Measurements from ENCODE around the gene SULT2A1. TPM values are rescaled to one million over a fixed set of nuclear protein-coding genes. Genes with fewer than 3 reads are reported as not detected.
"Not testable (repeated sequence)": the region's sequence is repeated elsewhere in the genome, so short reads cannot be mapped to it uniquely, and the experiment has no call there.

SULT2A1 gene
- total RNA-seq = not detected
- not detected for polyA plus RNA-seq

DNA sequence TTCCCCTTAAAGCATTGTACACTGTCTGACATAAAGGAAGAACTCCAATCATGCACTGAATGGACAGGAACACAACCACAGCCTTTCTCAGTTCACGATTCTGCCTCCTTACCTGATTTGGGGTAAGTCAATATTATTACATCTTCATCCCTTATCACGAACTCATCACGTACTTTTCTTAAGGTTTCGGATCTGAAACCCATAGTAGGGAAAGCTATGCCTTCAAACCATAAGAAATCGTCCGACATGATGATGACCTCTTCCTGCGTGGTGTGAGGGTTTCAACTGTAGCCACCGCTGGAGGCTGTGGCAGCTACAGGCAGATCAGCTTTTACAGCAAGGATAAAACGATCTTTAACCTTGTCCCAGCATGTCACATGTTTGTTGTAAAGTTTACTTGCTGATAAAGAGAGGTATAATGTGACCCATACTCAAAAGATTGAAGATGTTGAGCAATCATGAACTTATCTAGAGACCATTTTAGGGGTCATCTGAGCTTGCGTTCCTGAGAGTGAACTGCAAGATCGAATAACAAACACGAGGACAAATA, at the start of gene SULT2A1:
Gene SULT2A1 (minus strand): TSS at position 306 of the 550 bp plus-strand sequence. CDS start 58 bp downstream, at position 248.
- ChIA-PET POLR2A (no interaction called here), CTCF (no interaction called here)
- no peaks in the 10 kb centered on the region for H3K4me1 Mint-ChIP-seq
- H3K36me3 ChIP-seq (ENCODE audit: insufficient read depth, low read length) = no peaks in the 10 kb centered on the region
- H3K27me3 Mint-ChIP-seq = peaks cover 11 to 36% of the 10 kb centered on the region in 2 donors
- no peaks in the 10 kb centered on the region for H3K27me3 ChIP-seq (ENCODE audit: insufficient read depth, low read length, poor library complexity, severe bottlenecking)
- DNase-seq = no peak
- no peaks in the 10 kb centered on the region for H3K4me1 ChIP-seq (ENCODE audit: insufficient read depth, low read length)
- H3K27ac Mint-ChIP-seq = no peak within 1 kb of the TSS
- H3K36me3 Mint-ChIP-seq = peaks cover 0 to 2% (median 0%) of the 10 kb centered on the region in 3 donors
- no peaks in the 10 kb centered on the region for H3K9me3 ChIP-seq (ENCODE audit: low read length)
- no peak within 1 kb of the TSS for H3K4me3 Mint-ChIP-seq
- H3K27ac ChIP-seq (ENCODE audit: low read depth, low read length) = no peak within 1 kb of the TSS
- H3K4me3 ChIP-seq (ENCODE audit: low read length) = no peak within 1 kb of the TSS
- H3K9me3 Mint-ChIP-seq = peaks cover 0 to 3% (median 0%) of the 10 kb centered on the region in 5 donors

- H3K27me3 ChIP-seq (ENCODE audit: insufficient read depth, low read length, poor library complexity, severe bottlenecking); H3K36me3 ChIP-seq (ENCODE audit: insufficient read depth, low read length); H3K9me3 ChIP-seq (ENCODE audit: low read length); CTCF ChIA-PET; POLR2A ChIA-PET; H3K4me3 ChIP-seq (ENCODE audit: low read length); H3K4me3 Mint-ChIP-seq; H3K4me1 ChIP-seq (ENCODE audit: insufficient read depth, low read length); H3K27ac Mint-ChIP-seq; H3K4me1 Mint-ChIP-seq; H3K27ac ChIP-seq (ENCODE audit: low read depth, low read length); H3K36me3 Mint-ChIP-seq; DNase-seq; H3K27me3 Mint-ChIP-seq; H3K9me3 Mint-ChIP-seq: not testable (repeated sequence)
These were observed 42.5 kb upstream of the SULT2A1 start for GRCh38 chr19:47928581-47928980.

- POLR2A ChIA-PET; H3K9me3 ChIP-seq (ENCODE audit: low read length); H3K4me1 Mint-ChIP-seq; H3K27me3 Mint-ChIP-seq; H3K4me3 Mint-ChIP-seq; CTCF ChIA-PET; H3K36me3 Mint-ChIP-seq; H3K9me3 Mint-ChIP-seq; H3K27ac ChIP-seq (ENCODE audit: low read depth, low read length); H3K36me3 ChIP-seq (ENCODE audit: insufficient read depth, low read length); H3K27me3 ChIP-seq (ENCODE audit: insufficient read depth, low read length, poor library complexity, severe bottlenecking); H3K4me3 ChIP-seq (ENCODE audit: low read length); H3K4me1 ChIP-seq (ENCODE audit: insufficient read depth, low read length); H3K27ac Mint-ChIP-seq: not testable (repeated sequence)
- DNase-seq = peak in 2 of 5 donors; percentile 82 to 88
These were observed 34.0 kb upstream of the SULT2A1 start for GRCh38 chr19:47920107-47920506.

DNA sequence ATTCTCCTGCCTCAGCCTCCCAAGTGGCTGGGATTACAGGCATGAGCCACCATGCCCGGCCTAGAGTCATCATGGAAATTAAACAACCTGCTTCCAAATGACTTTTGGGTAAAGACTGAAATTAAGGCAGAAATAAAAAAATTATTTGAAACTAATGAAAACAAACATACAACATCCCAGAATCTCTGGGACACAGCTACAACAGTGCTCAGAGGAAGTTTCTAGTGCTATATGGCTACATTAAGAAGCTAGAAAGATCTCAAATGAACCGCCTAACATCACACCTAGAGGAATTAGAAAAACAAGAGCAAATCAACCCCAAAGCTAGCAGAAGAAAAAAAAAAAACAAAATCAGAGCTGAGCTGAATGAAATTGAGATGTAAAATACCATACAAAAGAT, 24.1 kb upstream of the SULT2A1 start:
- POLR2A ChIA-PET; DNase-seq; H3K36me3 Mint-ChIP-seq; H3K4me3 Mint-ChIP-seq; H3K4me1 Mint-ChIP-seq; H3K27me3 ChIP-seq (ENCODE audit: insufficient read depth, low read length, poor library complexity, severe bottlenecking); H3K27ac ChIP-seq (ENCODE audit: low read depth, low read length); H3K4me3 ChIP-seq (ENCODE audit: low read length); H3K27ac Mint-ChIP-seq; H3K9me3 ChIP-seq (ENCODE audit: low read length); H3K36me3 ChIP-seq (ENCODE audit: insufficient read depth, low read length); CTCF ChIA-PET; H3K9me3 Mint-ChIP-seq; H3K27me3 Mint-ChIP-seq; H3K4me1 ChIP-seq (ENCODE audit: insufficient read depth, low read length): not testable (repeated sequence)

- H3K9me3 ChIP-seq (ENCODE audit: low read length); H3K9me3 Mint-ChIP-seq; H3K36me3 Mint-ChIP-seq; H3K27me3 Mint-ChIP-seq; CTCF ChIA-PET; H3K4me3 Mint-ChIP-seq; H3K4me3 ChIP-seq (ENCODE audit: low read length); POLR2A ChIA-PET; H3K36me3 ChIP-seq (ENCODE audit: insufficient read depth, low read length); H3K27ac Mint-ChIP-seq; H3K27me3 ChIP-seq (ENCODE audit: insufficient read depth, low read length, poor library complexity, severe bottlenecking); H3K4me1 Mint-ChIP-seq; H3K27ac ChIP-seq (ENCODE audit: low read depth, low read length); H3K4me1 ChIP-seq (ENCODE audit: insufficient read depth, low read length): not testable (repeated sequence)
- peak; percentile 48 to 83 (median 53) for DNase-seq
These were observed 23.2 kb upstream of the SULT2A1 start for GRCh38 chr19:47909350-47909749.

DNA sequence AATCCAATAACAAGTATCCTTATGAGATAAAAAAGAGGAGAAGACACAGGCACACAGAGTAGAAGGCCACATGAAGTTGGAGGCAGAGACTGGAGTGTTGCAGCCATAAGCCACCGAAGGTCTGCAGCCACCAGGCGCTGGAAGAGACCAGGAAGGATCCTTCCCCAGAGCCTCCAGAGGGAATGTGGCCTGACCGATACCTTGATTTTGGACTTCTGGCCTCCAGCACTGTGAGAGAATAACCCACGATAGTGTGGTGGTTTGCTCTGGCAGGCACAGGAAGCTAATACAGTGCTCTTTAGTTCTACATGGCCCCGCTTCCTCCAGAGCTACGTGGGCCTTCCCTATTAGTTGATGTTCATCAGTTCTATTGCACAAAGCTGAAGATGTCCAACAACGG, 15.3 kb upstream of the SULT2A1 start:
- Mint-ChIP-seq H3K27me3 (peaks cover 9 to 27% of the 10 kb centered on the region in 2 donors), H3K4me3 (no peak overlapping the region), H3K9me3 (no peaks in the 10 kb centered on the region), H3K27ac (no peak overlapping the region), H3K4me1 (no peaks in the 10 kb centered on the region), H3K36me3 (no peaks in the 10 kb centered on the region)
- Histone ChIP-seq H3K27ac (ENCODE audit: low read depth, low read length) (no peak overlapping the region), H3K27me3 (ENCODE audit: insufficient read depth, low read length, poor library complexity, severe bottlenecking) (no peaks in the 10 kb centered on the region), H3K9me3 (ENCODE audit: low read length) (no peaks in the 10 kb centered on the region), H3K4me1 (ENCODE audit: insufficient read depth, low read length) (no peaks in the 10 kb centered on the region), H3K36me3 (ENCODE audit: insufficient read depth, low read length) (no peaks in the 10 kb centered on the region), H3K4me3 (ENCODE audit: low read length) (no peak overlapping the region)
- DNase-seq = no peak
- ChIA-PET POLR2A (no interaction called here), CTCF (interaction anchor here (1.4 kb wide), 1 partner anchor 38 kb away, joined by 4 read pairs; no protein-coding TSS in a partner anchor)

DNA sequence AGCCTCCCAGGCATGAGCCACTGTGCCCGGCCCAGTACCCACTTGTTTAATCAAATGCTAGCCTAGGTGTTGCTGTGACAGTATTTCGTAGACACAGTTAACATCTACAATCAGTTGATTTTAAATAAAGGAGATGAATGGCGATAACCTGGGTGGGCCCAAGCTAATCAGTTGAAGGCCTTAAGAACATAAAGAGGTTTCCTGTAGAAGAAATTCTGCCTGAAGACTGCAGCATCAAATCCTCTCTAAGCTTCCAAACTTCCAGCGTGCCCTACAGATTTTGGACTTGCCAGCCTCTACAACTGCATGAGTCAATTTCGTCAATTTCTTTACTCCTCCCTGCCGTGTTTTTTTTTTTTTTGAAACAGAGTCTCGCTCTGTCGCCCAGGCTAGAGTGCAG, 13.2 kb upstream of the SULT2A1 start:
- H3K36me3 ChIP-seq (ENCODE audit: insufficient read depth, low read length) = no peaks in the 10 kb centered on the region
- ChIA-PET CTCF (no interaction called here), POLR2A (no interaction called here)
- H3K4me1 Mint-ChIP-seq = no peaks in the 10 kb centered on the region
- no peak for DNase-seq
- H3K27me3 Mint-ChIP-seq = peaks cover 9 to 27% of the 10 kb centered on the region in 2 donors
- H3K27ac Mint-ChIP-seq = no peak overlapping the region
- peaks cover 0 to 6% (median 0%) of the 10 kb centered on the region in 5 donors for H3K9me3 Mint-ChIP-seq
- H3K27ac ChIP-seq (ENCODE audit: low read depth, low read length) = no peak overlapping the region
- no peak overlapping the region for H3K4me3 ChIP-seq (ENCODE audit: low read length)
- no peaks in the 10 kb centered on the region for H3K4me1 ChIP-seq (ENCODE audit: insufficient read depth, low read length)
- H3K27me3 ChIP-seq (ENCODE audit: insufficient read depth, low read length, poor library complexity, severe bottlenecking) = no peaks in the 10 kb centered on the region
- no peaks in the 10 kb centered on the region for H3K9me3 ChIP-seq (ENCODE audit: low read length)
- H3K36me3 Mint-ChIP-seq = no peaks in the 10 kb centered on the region
- H3K4me3 Mint-ChIP-seq = no peak overlapping the region

- Mint-ChIP-seq H3K36me3 (no peaks in the 10 kb centered on the region), H3K4me3 (no peak overlapping the region), H3K27me3 (peaks cover 7 to 22% of the 10 kb centered on the region in 2 donors), H3K4me1 (no peaks in the 10 kb centered on the region), H3K27ac (no peak overlapping the region), H3K9me3 (peaks cover 0 to 6% (median 0%) of the 10 kb centered on the region in 5 donors)
- no peaks in the 10 kb centered on the region for H3K27me3 ChIP-seq (ENCODE audit: insufficient read depth, low read length, poor library complexity, severe bottlenecking)
- no peaks in the 10 kb centered on the region for H3K36me3 ChIP-seq (ENCODE audit: insufficient read depth, low read length)
- H3K27ac ChIP-seq (ENCODE audit: low read depth, low read length) = no peak overlapping the region
- DNase-seq = no peak
- ChIA-PET POLR2A (no interaction called here), CTCF (no interaction called here)
- H3K4me1 ChIP-seq (ENCODE audit: insufficient read depth, low read length) = no peaks in the 10 kb centered on the region
- H3K9me3 ChIP-seq (ENCODE audit: low read length) = no peaks in the 10 kb centered on the region
- H3K4me3 ChIP-seq (ENCODE audit: low read length) = no peak overlapping the region
These were observed 11.7 kb upstream of the SULT2A1 start for GRCh38 chr19:47897861-47898260.

DNA sequence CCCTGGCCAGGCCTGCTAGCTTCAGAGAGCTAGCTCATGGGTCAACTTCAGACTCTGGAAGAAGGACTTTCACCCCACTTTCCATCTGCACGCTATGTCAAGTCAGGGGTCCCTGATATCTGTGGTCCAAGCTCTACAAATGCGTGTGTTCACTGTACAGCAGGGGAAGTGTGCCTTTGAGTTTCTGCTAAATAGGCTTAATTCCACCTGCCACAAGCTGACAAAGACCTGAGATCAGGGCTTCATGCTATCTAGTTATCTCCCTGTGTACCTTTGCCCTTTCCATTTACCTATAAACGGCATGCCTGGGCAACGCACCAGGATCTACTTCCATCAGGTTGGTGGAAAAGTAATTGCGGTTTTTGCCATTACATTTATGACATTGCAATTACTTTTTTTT, 10.7 kb upstream of the SULT2A1 start:
- H3K4me1 Mint-ChIP-seq = no peaks in the 10 kb centered on the region
- H3K4me3 Mint-ChIP-seq = no peak overlapping the region
- H3K36me3 Mint-ChIP-seq = no peaks in the 10 kb centered on the region
- Histone ChIP-seq H3K36me3 (ENCODE audit: insufficient read depth, low read length) (no peaks in the 10 kb centered on the region), H3K4me3 (ENCODE audit: low read length) (no peak overlapping the region), H3K27ac (ENCODE audit: low read depth, low read length) (no peak overlapping the region), H3K27me3 (ENCODE audit: insufficient read depth, low read length, poor library complexity, severe bottlenecking) (no peaks in the 10 kb centered on the region), H3K4me1 (ENCODE audit: insufficient read depth, low read length) (no peaks in the 10 kb centered on the region), H3K9me3 (ENCODE audit: low read length) (no peaks in the 10 kb centered on the region)
- POLR2A ChIA-PET = no interaction called here
- CTCF ChIA-PET = no interaction called here
- peaks cover 0 to 7% (median 0%) of the 10 kb centered on the region in 5 donors for H3K9me3 Mint-ChIP-seq
- no peak overlapping the region for H3K27ac Mint-ChIP-seq
- peaks cover 7 to 16% of the 10 kb centered on the region in 2 donors for H3K27me3 Mint-ChIP-seq
- DNase-seq = no peak

Data from CD8-positive, alpha-beta memory T cell (primary cell).